ENCODE results near the gene TMEM150A. TPM values are rescaled to one million over a fixed set of nuclear protein-coding genes. Genes with fewer than 3 reads are reported as not detected.

TMEM150A gene
- polyA plus RNA-seq, 2 of the 4 experiments (the other 2 are of a cell fraction): 8.5 to 10.9 TPM

DNA sequence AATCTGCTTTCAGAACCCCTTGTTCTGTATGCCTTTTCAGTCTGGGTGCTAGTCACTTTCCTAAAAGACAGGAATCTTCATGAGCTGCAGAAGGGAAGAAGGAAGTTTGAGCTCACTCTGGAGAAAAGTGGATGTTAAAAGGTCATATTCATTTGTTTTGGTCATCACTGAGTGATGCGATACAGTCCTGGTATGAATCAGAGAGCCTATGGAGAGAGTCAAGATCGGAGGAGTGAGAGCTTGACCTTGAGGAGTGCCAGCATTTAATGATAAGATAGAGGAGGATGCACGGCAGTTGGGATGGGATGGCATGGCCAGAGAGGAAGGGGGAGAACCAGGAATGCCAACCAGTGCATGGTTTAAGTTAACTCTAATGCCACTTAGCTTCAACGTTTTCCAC is 33.1 kb upstream of the TMEM150A start:
- Histone ChIP-seq H3K4me3 (no peak overlapping the region), H3K9me3 (no peaks in the 10 kb centered on the region), H3K4me1 (peaks cover 3% of the 10 kb centered on the region; the same call in 1 of the 3 replicates), H3K27ac (no peak overlapping the region), H3K4me2 (no peak overlapping the region)
- no peak for DNase-seq (ENCODE audit: low read depth in 1 of 2, low spot score in 1 of 2)
- 37% methylated on average over 4 of the region's 4 CpGs for WGBS (ENCODE audit: missing lambda C conversion rate)
- POLR2A ChIA-PET: no interaction called here
- ATAC-seq: no peak
- FAIRE-seq: no peak
- CTCF ChIA-PET: interaction anchor here (0.8 to 12.2 kb wide), 11 partner anchors 12 to 254 kb away, joined by 3 to 241 read pairs (median 23); partner anchors contain the start of genes C2orf68, ST3GAL5 and USP39
- TF ChIP-seq RARB (CRISPR knock-in tag; IDR thresholded peaks at IDR 0.05) (no peak), EHF (CRISPR knock-in tag; IDR thresholded peaks at IDR 0.05) (no peak), CHD2 (IDR thresholded peaks at IDR 0.05; ENCODE audit: low read length, partially characterized antibody) (no peak), NR3C1 (IDR thresholded peaks at IDR 0.05) (no peak), KDM1A (IDR thresholded peaks at IDR 0.05; ENCODE audit: low read depth) (no peak), MAZ (IDR thresholded peaks at IDR 0.05; ENCODE audit: borderline replicate concordance, low read depth, low read length) (no peak), EHMT2 (IDR thresholded peaks at IDR 0.05; ENCODE audit: low read depth) (no peak), ZSCAN20 (CRISPR knock-in tag; IDR thresholded peaks at IDR 0.05) (no peak), RAD21 (conservative IDR thresholded peaks at IDR 0.05 in 1 of 2, IDR thresholded peaks at IDR 0.05 in 1 of 2) (no peak), RCOR1 (IDR thresholded peaks at IDR 0.05; ENCODE audit: low read depth, low read length) (no peak), REST (IDR thresholded peaks at IDR 0.05) (no peak)
- TF ChIP-seq, protein P1, sequence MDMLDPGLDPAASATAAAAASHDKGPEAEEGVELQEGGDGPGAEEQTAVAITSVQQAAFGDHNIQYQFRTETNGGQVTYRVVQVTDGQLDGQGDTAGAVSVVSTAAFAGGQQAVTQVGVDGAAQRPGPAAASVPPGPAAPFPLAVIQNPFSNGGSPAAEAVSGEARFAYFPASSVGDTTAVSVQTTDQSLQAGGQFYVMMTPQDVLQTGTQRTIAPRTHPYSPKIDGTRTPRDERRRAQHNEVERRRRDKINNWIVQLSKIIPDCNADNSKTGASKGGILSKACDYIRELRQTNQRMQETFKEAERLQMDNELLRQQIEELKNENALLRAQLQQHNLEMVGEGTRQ (IDR thresholded peaks at IDR 0.05): no peak

- no peak for ATAC-seq
- TF ChIP-seq, protein P2, sequence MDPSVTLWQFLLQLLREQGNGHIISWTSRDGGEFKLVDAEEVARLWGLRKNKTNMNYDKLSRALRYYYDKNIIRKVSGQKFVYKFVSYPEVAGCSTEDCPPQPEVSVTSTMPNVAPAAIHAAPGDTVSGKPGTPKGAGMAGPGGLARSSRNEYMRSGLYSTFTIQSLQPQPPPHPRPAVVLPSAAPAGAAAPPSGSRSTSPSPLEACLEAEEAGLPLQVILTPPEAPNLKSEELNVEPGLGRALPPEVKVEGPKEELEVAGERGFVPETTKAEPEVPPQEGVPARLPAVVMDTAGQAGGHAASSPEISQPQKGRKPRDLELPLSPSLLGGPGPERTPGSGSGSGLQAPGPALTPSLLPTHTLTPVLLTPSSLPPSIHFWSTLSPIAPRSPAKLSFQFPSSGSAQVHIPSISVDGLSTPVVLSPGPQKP (IDR thresholded peaks at IDR 0.05; ENCODE audit: low read depth, low read length): no peak
- TF ChIP-seq SMC3 (IDR thresholded peaks at IDR 0.05) (no peak), PHF8 (IDR thresholded peaks at IDR 0.05; ENCODE audit: borderline replicate concordance, low read depth) (no peak), HMGXB4 (CRISPR knock-in tag; IDR thresholded peaks at IDR 0.05; ENCODE audit: borderline replicate concordance) (no peak), REST (IDR thresholded peaks at IDR 0.05) (no peak), ZNF302 (CRISPR knock-in tag; IDR thresholded peaks at IDR 0.05) (no peak), HES2 (IDR thresholded peaks at IDR 0.05) (no peak), RAD21 (conservative IDR thresholded peaks at IDR 0.05 in 1 of 2, IDR thresholded peaks at IDR 0.05 in 1 of 2) (no peak), KDM1A (IDR thresholded peaks at IDR 0.05; ENCODE audit: low read depth) (no peak), MAFK (IDR thresholded peaks at IDR 0.05; ENCODE audit: partially characterized antibody) (no peak), GATA3 (IDR thresholded peaks at IDR 0.05; ENCODE audit: borderline replicate concordance) (no peak)
- TF ChIP-seq, protein P3, sequence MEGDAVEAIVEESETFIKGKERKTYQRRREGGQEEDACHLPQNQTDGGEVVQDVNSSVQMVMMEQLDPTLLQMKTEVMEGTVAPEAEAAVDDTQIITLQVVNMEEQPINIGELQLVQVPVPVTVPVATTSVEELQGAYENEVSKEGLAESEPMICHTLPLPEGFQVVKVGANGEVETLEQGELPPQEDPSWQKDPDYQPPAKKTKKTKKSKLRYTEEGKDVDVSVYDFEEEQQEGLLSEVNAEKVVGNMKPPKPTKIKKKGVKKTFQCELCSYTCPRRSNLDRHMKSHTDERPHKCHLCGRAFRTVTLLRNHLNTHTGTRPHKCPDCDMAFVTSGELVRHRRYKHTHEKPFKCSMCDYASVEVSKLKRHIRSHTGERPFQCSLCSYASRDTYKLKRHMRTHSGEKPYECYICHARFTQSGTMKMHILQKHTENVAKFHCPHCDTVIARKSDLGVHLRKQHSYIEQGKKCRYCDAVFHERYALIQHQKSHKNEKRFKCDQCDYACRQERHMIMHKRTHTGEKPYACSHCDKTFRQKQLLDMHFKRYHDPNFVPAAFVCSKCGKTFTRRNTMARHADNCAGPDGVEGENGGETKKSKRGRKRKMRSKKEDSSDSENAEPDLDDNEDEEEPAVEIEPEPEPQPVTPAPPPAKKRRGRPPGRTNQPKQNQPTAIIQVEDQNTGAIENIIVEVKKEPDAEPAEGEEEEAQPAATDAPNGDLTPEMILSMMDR (IDR thresholded peaks at IDR 0.05): no peak
- no peak for FAIRE-seq
- ChIA-PET CTCF (interaction anchor here (1.0 to 12.2 kb wide), 10 partner anchors 13 to 254 kb away, joined by 3 to 241 read pairs (median 21); partner anchors contain the start of genes ST3GAL5 and USP39), POLR2A (no interaction called here)
- no peak overlapping the region for H3K4me3 ChIP-seq
- H3K9me3 ChIP-seq: no peaks in the 10 kb centered on the region
- H3K27ac ChIP-seq: no peak overlapping the region
- H3K4me2 ChIP-seq: no peak overlapping the region
- 88% methylated on average over 8 of the region's 8 CpGs for WGBS (ENCODE audit: missing lambda C conversion rate)
- no peak for DNase-seq (ENCODE audit: low read depth in 1 of 2, low spot score in 1 of 2)
- peaks cover 3% of the 10 kb centered on the region; the same call in 1 of the 3 replicates for H3K4me1 ChIP-seq
Measured at GRCh38 chr2:85635011-85635410, 32.5 kb upstream of the TMEM150A start.
